Muscle of leg (tissue), 11 donors: Measurements from ENCODE around the gene RGS9. TPM values are rescaled to one million over a fixed set of nuclear protein-coding genes. Genes with fewer than 3 reads are reported as not detected.

ENCODE experiments used
- DNase-seq: peaks from one replicate; pipeline ENCODE4 v3.0.0; 2013
- H3K27ac ChIP-seq: one replicate; pipeline ENCODE4 v1.5.1; 2013; ENCODE audit warnings: mild to moderate bottlenecking, low read length, control low read depth
- H3K27me3 ChIP-seq: one replicate; pipeline ENCODE4 v1.6.1; 2013; ENCODE audit warnings: low read length; ENCODE audit not compliant: control insufficient read depth, insufficient read depth
- H3K36me3 ChIP-seq: one replicate; pipeline ENCODE4 v1.6.1; 2013; ENCODE audit warnings: low read length; ENCODE audit not compliant: control insufficient read depth, insufficient read depth
- H3K4me1 ChIP-seq: one replicate; pipeline ENCODE4 v1.6.1; 2013; ENCODE audit warnings: low read length; ENCODE audit not compliant: control insufficient read depth, insufficient read depth
- H3K4me3 ChIP-seq: one replicate; pipeline ENCODE4 v1.5.1; 2013; ENCODE audit warnings: low read length, control low read depth
- H3K9me3 ChIP-seq: replicated peaks from 2 replicates; pipeline ENCODE4 v1.6.1; 2013; ENCODE audit warnings: low read depth, low read length; ENCODE audit not compliant: control insufficient read depth
- WGBS: methylation state at CpG from one replicate; pipeline ENCODE4 v1.1.5; 2013; ENCODE audit warnings: missing lambda C conversion rate; ENCODE audit not compliant: insufficient coverage; 5-methylcytosine and 5-hydroxymethylcytosine counted together
- polyA plus RNA-seq, 8 donors: library from polyadenylated mRNA; unstranded; fragments of 120-200 nt; gene quantifications; one replicate each; pipeline versions ENCODE4 v1.2.1 to v1.2.3, GENCODE V29; 2013; ENCODE audit warnings: inconsistent platforms in 1 of 8, low replicate concordance in 1 of 8; ENCODE audit not compliant: insufficient read length in 8 of 8, insufficient read depth in 1 of 8
- total RNA-seq: library from RNA; stranded (reverse); fragments of 120-200 nt; gene quantifications from one replicate; pipeline ENCODE4 v1.2.4, GENCODE V29; 2013

RGS9 gene
- total and polyA plus RNA-seq, 9 donors, result 2.5 to 4.2 (median 3.4) TPM

DNA sequence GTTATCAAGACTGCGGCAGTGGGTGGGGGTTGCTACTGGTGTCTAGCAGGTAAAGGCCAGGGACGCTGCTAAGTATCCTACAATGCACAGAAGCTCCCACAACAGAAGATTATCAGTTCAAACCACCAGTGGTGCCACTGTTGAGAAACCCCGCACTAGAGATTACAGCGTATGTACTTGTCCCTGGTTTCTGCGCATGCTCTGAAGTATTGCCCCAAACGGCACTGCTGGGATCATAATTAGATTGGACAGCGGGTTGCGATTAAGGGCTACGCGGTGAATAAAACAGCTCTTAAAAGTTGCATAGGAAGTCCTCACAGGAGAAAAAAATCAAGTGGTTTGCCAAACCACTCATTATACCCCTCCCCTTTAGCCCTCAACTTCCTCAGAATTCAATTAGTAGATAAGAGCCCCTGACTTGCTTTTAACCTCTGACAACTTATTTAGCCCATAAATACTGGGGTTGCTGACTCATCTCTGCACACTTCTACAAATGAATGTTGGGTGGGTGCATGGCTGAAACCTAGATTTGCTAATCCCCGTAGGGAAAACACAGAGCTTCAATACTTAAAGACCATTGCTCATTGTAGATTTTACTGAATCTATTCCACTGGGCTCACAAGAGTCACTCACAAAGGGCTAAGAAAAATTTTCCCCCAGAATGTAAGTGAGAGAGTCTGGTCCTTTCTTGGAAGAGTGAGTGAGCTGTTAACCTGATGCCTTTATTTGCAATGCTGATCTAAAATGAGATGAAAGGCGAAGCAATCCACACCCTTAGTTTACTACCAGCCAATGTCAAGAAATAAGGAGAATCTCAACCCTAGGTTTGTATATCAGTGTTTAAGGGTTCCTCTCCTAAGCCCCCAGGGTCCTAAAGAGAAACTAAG, 91.8 kb downstream of the RGS9 start:
- Histone ChIP-seq H3K4me1 (no peaks in the 10 kb centered on the region), H3K27ac (no peak overlapping the region), H3K9me3 (no peaks in the 10 kb centered on the region), H3K27me3 (peaks cover 6% of the 10 kb centered on the region), H3K4me3 (no peak overlapping the region), H3K36me3 (no peaks in the 10 kb centered on the region)
- 35% methylated on average over 8 of the region's 12 CpGs for WGBS
- DNase-seq, result peak; percentile 12

- Histone ChIP-seq H3K9me3 (no peaks in the 10 kb centered on the region), H3K36me3 (no peaks in the 10 kb centered on the region), H3K4me3 (no peak overlapping the region), H3K4me1 (no peaks in the 10 kb centered on the region), H3K27ac (no peak overlapping the region), H3K27me3 (peaks cover 6% of the 10 kb centered on the region)
- no CpG with 5 or more reads among the region's 3 CpGs for WGBS
- DNase-seq, result no peak
Observed at GRCh38 chr17:65229621-65229995, 92.4 kb downstream of the RGS9 start.

DNA sequence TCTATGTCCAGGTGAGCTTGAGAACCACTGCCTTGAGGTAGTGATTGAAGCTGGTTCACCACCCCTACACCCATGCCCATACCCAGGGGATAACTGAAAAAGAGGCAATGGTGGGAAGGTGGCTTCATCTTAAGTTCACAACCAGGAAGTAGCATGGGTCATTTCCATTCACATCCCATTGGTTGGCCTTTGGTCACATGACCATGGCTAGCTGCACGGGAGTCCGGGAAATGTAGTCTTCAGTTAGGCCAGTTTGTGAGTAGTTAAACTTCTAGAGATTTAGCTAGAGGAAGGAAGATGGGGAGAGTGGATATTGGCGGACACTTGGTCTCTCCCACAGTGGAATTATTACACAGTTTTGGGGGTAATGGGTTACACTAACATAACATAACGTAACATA, 92.9 kb downstream of the RGS9 start:
- Histone ChIP-seq H3K27me3 (peaks cover 6% of the 10 kb centered on the region), H3K27ac (no peak overlapping the region), H3K4me3 (no peak overlapping the region), H3K9me3 (no peaks in the 10 kb centered on the region), H3K4me1 (no peaks in the 10 kb centered on the region), H3K36me3 (no peaks in the 10 kb centered on the region)
- no CpG with 5 or more reads among the region's 4 CpGs for WGBS
- DNase-seq, result no peak

DNA sequence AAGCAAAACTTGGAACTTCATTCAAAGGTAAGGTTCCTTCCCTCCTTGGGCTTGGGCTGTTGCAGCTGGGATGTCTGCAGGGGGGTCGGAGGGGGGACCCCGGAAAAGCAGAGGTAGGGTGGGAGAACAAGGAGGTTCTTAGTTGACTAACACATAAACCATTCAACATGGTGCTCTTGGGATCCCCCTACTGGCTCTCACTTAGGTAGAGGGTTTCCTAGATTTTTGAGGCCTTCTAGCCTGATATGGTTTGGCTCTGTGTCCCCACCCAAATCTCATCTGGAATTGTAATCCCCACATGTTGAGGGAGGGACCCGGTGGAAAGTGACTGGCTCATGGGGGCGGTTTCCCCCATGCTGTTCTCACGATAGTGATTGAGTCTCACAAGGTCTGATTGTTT, 93.9 kb downstream of the RGS9 start:
- Histone ChIP-seq H3K27me3 (peaks cover 5% of the 10 kb centered on the region), H3K9me3 (no peaks in the 10 kb centered on the region), H3K4me3 (no peak overlapping the region), H3K36me3 (no peaks in the 10 kb centered on the region), H3K4me1 (no peaks in the 10 kb centered on the region), H3K27ac (no peak overlapping the region)
- 80% methylated on average over 2 of the region's 5 CpGs for WGBS
- DNase-seq, result no peak

- 47% methylated on average over 3 of the region's 8 CpGs for WGBS
Observed at GRCh38 chr17:65231662-65232335, 94.6 kb downstream of the RGS9 start.

GRCh38 chr17:65235284-65235683, 98.1 kb downstream of the RGS9 start:
- H3K9me3 ChIP-seq, result no peaks in the 10 kb centered on the region
- H3K27me3 ChIP-seq, result no peaks in the 10 kb centered on the region
- H3K4me3 ChIP-seq, result no peak overlapping the region
- WGBS, result no CpG with 5 or more reads among the region's 2 CpGs
- no peaks in the 10 kb centered on the region for H3K4me1 ChIP-seq
- no peaks in the 10 kb centered on the region for H3K36me3 ChIP-seq
- no peak overlapping the region for H3K27ac ChIP-seq
- DNase-seq, result no peak

More at GRCh38 chr17:65231662-65232335, 94.6 kb downstream of the RGS9 start:
- Histone ChIP-seq H3K27ac (no peak overlapping the region), H3K27me3 (peaks cover 3% of the 10 kb centered on the region), H3K36me3 (no peaks in the 10 kb centered on the region), H3K4me3 (no peak overlapping the region), H3K9me3 (no peaks in the 10 kb centered on the region), H3K4me1 (no peaks in the 10 kb centered on the region)
- DNase-seq, result peak; percentile 71

- no peak overlapping the region for H3K4me3 ChIP-seq
- DNase-seq, result no peak
- H3K4me1 ChIP-seq, result no peaks in the 10 kb centered on the region
- no peak overlapping the region for H3K27ac ChIP-seq
- H3K9me3 ChIP-seq, result no peaks in the 10 kb centered on the region
- H3K27me3 ChIP-seq, result no peaks in the 10 kb centered on the region
- H3K36me3 ChIP-seq, result no peaks in the 10 kb centered on the region
- WGBS, result no CpG with 5 or more reads among the region's 1 CpG
Observed at GRCh38 chr17:65236321-65236720, 99.2 kb downstream of the RGS9 start.

- H3K4me3 ChIP-seq, result no peak overlapping the region
- no peaks in the 10 kb centered on the region for H3K36me3 ChIP-seq
- H3K4me1 ChIP-seq, result no peaks in the 10 kb centered on the region
- H3K27me3 ChIP-seq, result no peaks in the 10 kb centered on the region
- peak; percentile 28 for DNase-seq
- 13% methylated on average over 7 of the region's 9 CpGs for WGBS
- H3K27ac ChIP-seq, result no peak overlapping the region
- H3K9me3 ChIP-seq, result no peaks in the 10 kb centered on the region
Observed at GRCh38 chr17:65243838-65244625, 106.9 kb downstream of the RGS9 start.

DNA sequence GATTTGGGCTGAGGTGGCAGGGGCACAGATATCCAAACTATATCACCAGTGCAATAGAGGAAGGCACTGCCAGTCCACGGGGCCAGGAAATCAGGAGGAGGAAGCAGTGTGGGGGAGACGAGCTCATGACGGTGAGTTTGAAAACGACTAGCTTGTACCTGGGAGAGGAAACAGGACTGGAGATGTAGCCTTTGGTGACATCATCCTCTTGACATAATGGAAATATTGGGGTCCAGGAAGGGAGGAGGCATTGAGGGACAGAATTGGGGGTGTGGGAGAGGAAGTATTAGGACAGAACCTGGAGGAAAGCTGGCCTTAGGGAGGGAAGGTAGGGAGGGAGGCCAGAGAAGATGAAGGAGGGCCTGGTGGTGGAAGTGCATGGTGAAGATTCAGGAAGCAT, 109.1 kb downstream of the RGS9 start:
- Histone ChIP-seq H3K4me1 (no peaks in the 10 kb centered on the region), H3K36me3 (no peaks in the 10 kb centered on the region), H3K4me3 (no peak overlapping the region), H3K27me3 (no peaks in the 10 kb centered on the region), H3K27ac (no peak overlapping the region), H3K9me3 (no peaks in the 10 kb centered on the region)
- 59% methylated on average over 4 of the region's 4 CpGs for WGBS
- no peak for DNase-seq

- H3K9me3 ChIP-seq, result no peaks in the 10 kb centered on the region
- H3K27me3 ChIP-seq, result no peaks in the 10 kb centered on the region
- DNase-seq, result no peak
- WGBS, result no CpG with 5 or more reads among the region's 2 CpGs
- H3K27ac ChIP-seq, result no peak overlapping the region
- no peak overlapping the region for H3K4me3 ChIP-seq
- H3K4me1 ChIP-seq, result no peaks in the 10 kb centered on the region
- H3K36me3 ChIP-seq, result no peaks in the 10 kb centered on the region
Observed at GRCh38 chr17:65249774-65250173, 112.6 kb downstream of the RGS9 start.
